Lung (tissue), 12 donors: ENCODE results near the gene CSF2RB. TPM values are rescaled to one million over a fixed set of nuclear protein-coding genes. Genes with fewer than 3 reads are reported as not detected.

Source experiments
- ATAC-seq: fragments of 200-7000 bp; cut with Tn5 transposase; one replicate; pipeline ENCODE4 v1.9.1; 2020; ENCODE audit warnings: moderate number of reproducible peaks; ENCODE audit not compliant: insufficient read depth, low FRiP score
- DNase-seq, 3 donors: peaks; one replicate each; pipeline ENCODE4 v3.0.0-alpha.2; 2013 to 2017
- H3K27ac ChIP-seq, 2 donors: one replicate each; pipeline ENCODE4 v1.5.1; 2013; ENCODE audit warnings: mild to moderate bottlenecking in 2 of 2, moderate library complexity in 2 of 2, control low read depth in 1 of 2, inconsistent platforms in 1 of 2, low read depth in 1 of 2, low read length in 1 of 2
- H3K27me3 ChIP-seq, 3 donors: one replicate each; pipeline ENCODE4 v1.5.1; 2013; ENCODE audit warnings: low read length in 2 of 3; ENCODE audit not compliant: control insufficient read depth in 3 of 3, insufficient read depth in 3 of 3
- H3K36me3 ChIP-seq, 4 donors: one replicate each; pipeline ENCODE4 v1.5.1; 2013; ENCODE audit warnings: low read length in 4 of 4, mild to moderate bottlenecking in 1 of 4, moderate library complexity in 1 of 4; ENCODE audit not compliant: control insufficient read depth in 4 of 4, insufficient read depth in 4 of 4
- H3K4me1 ChIP-seq, 5 donors: one replicate each; pipeline ENCODE4 v1.5.1; 2013; ENCODE audit warnings: low read length in 5 of 5, mild to moderate bottlenecking in 2 of 5, moderate library complexity in 1 of 5; ENCODE audit not compliant: control insufficient read depth in 5 of 5, insufficient read depth in 5 of 5
- H3K4me3 ChIP-seq: one replicate; pipeline ENCODE4 v1.5.1; 2013; ENCODE audit warnings: mild to moderate bottlenecking, control low read depth, moderate library complexity
- H3K9ac ChIP-seq, 2 donors: one replicate each; pipeline ENCODE4 v1.5.1; 2013; ENCODE audit warnings: low read length in 2 of 2, control low read depth in 1 of 2; ENCODE audit not compliant: insufficient read depth in 1 of 2
- H3K9me3 ChIP-seq, 4 donors: one replicate each; pipeline ENCODE4 v1.5.1; 2013; ENCODE audit warnings: low read length in 3 of 4, mild to moderate bottlenecking in 1 of 4, moderate library complexity in 1 of 4; ENCODE audit not compliant: control insufficient read depth in 4 of 4, insufficient read depth in 3 of 4
- WGBS, 2 donors: extraction: QIAGEN DNeasy Blood & Tissue Kit; methylation state at CpG; one replicate each; pipeline ENCODE4 v1.1.7; 2013; 5-methylcytosine and 5-hydroxymethylcytosine counted together
- polyA plus RNA-seq, 2 donors: library from polyadenylated mRNA; stranded (reverse); fragments of 200-250 nt; gene quantifications; one replicate each; pipeline ENCODE4 v1.2.1, GENCODE V29; 2013
- total RNA-seq, 2 donors: library from RNA; depleted of rRNA in 1 of 2; stranded (reverse); fragments of >200 nt in 1 of 2; gene quantifications; one replicate each; pipeline ENCODE4 v1.2.1, GENCODE V29; 2014 to 2021
- TF ChIP-seq, protein P1 (sequence below): IDR thresholded peaks from 2 replicates; pipeline ENCODE4 v1.5.1; 2012; ENCODE audit warnings: mild to moderate bottlenecking; ENCODE audit errors: control extremely low read depth, extremely low read depth
- donor health status: control.
- donor health status: control.
- donor health status: Bipolar disorder and iron deficiency.
- donor health status: healthy.
- donor health status: DM: yes; HTN: yes; CAD: no.

CSF2RB gene
- total and polyA plus RNA-seq, 4 donors: 6.6 to 72.8 (median 20.6) TPM

DNA sequence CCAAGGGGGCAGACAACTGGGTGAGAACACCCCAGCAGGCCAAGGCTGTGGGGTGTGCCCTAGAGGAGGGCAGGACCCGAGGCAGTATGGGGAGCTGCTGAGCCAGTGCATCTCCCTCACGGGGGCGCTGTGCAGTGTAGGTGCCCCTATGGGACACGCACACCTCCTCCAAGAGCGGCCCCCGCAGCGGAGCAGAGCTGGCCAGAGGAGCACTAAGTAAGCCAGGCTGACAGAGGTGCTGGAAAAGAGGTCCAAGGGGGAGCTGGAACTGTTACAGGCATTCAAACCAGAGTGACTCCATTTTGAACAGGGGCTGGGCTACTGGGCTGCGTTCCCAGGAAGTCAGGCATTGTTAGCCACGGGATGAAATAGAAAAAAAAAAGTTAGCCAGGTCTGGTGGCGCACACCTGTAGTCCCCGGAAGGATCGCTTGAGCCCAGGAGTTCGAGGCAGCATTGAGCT lies 64.0 kb downstream of the CSF2RB start:
- Histone ChIP-seq H3K36me3 (no peaks in the 10 kb centered on the region), H3K27me3 (peaks cover 0 to 3% (median 0%) of the 10 kb centered on the region in 3 donors), H3K4me3 (no peak overlapping the region), H3K4me1 (peaks cover 0 to 5% (median 0%) of the 10 kb centered on the region in 5 donors), H3K27ac (no peak overlapping the region), H3K9ac (peak overlapping the region in 1 of 2 donors; percentile 63), H3K9me3 (no peaks in the 10 kb centered on the region)
- 17 to 25% methylated on average over 13 of the region's 13 CpGs for WGBS, 2 donors
- TF ChIP-seq, protein P1, sequence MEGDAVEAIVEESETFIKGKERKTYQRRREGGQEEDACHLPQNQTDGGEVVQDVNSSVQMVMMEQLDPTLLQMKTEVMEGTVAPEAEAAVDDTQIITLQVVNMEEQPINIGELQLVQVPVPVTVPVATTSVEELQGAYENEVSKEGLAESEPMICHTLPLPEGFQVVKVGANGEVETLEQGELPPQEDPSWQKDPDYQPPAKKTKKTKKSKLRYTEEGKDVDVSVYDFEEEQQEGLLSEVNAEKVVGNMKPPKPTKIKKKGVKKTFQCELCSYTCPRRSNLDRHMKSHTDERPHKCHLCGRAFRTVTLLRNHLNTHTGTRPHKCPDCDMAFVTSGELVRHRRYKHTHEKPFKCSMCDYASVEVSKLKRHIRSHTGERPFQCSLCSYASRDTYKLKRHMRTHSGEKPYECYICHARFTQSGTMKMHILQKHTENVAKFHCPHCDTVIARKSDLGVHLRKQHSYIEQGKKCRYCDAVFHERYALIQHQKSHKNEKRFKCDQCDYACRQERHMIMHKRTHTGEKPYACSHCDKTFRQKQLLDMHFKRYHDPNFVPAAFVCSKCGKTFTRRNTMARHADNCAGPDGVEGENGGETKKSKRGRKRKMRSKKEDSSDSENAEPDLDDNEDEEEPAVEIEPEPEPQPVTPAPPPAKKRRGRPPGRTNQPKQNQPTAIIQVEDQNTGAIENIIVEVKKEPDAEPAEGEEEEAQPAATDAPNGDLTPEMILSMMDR: no peak
- DNase-seq (peak; percentile 22 to 47 (median 31)), ATAC-seq (peak; percentile 42)

DNA sequence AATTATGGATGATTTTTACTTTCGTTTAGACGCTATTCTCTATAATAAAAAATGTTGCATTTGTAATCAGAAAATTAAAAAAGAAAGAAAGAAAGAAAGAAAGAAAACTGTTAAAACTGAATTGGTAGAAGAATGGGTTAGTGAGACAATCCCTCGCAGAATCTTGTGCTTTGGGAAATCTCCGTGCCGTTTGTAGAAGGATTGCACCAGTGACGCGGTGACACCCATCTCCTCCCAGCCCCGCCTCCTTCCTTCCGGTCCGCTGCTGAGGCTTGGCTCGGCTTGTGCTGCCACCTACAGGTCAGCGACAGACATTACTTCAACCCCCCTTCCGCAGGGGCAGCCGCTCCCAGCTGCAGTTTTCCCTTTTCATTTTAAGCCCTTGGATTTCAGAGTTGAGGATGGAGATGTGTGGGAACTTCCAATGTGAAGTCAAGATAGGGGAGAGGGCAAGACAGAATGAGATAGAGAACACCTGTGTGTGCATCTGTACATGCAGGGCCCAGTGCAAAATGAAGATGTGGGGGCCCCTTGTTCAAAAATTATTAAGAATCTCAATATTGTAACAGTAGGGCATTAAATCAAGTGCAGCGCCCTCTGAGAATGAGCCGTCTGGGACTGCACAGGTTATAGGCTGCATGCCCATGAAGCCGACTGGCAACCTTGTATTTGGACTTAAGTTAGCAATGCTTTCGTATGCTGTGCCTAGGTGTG lies 64.7 kb downstream of the CSF2RB start:
- Histone ChIP-seq H3K27me3 (peaks cover 0 to 3% (median 0%) of the 10 kb centered on the region in 3 donors), H3K9me3 (no peaks in the 10 kb centered on the region), H3K36me3 (no peaks in the 10 kb centered on the region), H3K4me3 (no peak overlapping the region), H3K4me1 (peaks cover 0 to 5% (median 0%) of the 10 kb centered on the region in 5 donors), H3K27ac (no peak overlapping the region), H3K9ac (peak overlapping the region in 1 of 2 donors; percentile 63)
- DNase-seq: peak; percentile 92 to 94 (median 93)
- ATAC-seq: peak; percentile 96
- WGBS, 2 donors: 15 to 16% methylated on average over 18 of the region's 18 CpGs
- TF ChIP-seq, protein P1: peak; percentile 95

DNA sequence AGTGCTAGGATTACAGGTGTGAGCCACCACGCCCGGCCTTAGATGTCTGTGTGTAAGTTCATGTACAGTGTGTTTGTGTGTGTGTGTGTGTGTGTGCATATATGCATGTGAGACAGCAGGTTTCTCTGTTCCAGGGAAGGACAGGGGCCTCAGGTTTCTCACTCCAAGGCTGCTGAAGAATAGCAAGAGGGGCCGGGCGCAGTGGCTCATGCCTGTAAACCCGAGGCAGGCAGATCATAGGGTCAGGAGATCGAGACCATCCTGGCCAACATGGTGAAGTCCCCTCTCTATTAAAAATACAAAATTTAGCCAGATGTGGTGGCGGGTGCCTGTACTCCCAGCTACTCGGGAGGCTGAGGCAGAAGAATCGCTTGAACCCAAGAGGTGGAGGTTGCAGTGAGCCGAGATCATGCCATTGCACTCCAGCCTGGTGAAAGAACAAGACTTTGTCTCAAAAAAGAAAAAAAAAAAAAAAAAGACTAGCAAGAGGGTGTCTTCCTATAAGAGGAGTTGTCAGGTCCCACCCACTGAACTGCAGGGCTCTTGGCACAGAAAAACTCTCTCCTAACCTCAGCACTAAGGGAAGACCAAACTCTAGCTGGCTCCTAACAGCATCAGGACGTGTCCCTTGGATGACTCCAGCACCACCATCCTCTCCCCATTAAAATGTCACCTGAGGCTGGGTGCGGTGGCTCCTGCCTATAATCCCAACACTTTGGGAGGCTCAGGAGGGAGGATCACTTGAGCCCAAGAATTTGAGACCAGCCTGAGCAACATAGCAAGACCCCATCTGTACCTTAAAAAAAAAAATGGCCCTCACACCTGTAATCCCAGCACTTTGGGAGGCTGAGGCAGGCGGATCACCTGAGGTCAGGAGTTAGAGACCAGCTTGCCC lies 65.8 kb downstream of the CSF2RB start:
- H3K36me3 ChIP-seq: no peaks in the 10 kb centered on the region
- WGBS, 2 donors: 92 to 93% methylated on average over 13 of the region's 13 CpGs
- DNase-seq: no peak

More for the DNA sequence above, 65.8 kb downstream of the CSF2RB start:
- Histone ChIP-seq H3K27ac (no peak overlapping the region), H3K27me3 (peaks cover 0 to 3% (median 0%) of the 10 kb centered on the region in 3 donors), H3K9me3 (no peaks in the 10 kb centered on the region), H3K9ac (no peak overlapping the region), H3K4me3 (no peak overlapping the region), H3K4me1 (peaks cover 0 to 5% (median 0%) of the 10 kb centered on the region in 5 donors)
- TF ChIP-seq, protein P1: no peak
- no peak for ATAC-seq
